ENCODE data around the gene LIPC. TPM values are rescaled to one million over a fixed set of nuclear protein-coding genes. Genes with fewer than 3 reads are reported as not detected.

The LIPC gene
- total RNA-seq, 1 experiment from 2014 or later: not detected

DNA sequence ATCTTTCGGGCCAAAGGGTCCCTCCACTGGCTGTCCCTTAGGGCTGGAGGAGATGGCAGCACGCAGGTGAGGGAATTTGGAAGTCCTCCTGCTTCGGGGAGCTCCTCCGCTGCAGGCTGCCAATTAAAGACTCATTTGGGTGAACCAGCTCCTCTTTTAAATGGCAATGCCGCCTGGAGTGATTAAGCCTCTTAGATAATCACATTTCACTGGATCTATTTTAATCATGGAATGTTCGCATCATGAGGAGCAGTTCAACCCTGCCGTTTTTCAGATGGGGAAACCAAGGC is 117.9 kb downstream of the LIPC start:
- no peaks in the 10 kb centered on the region for H3K9me3 ChIP-seq (ENCODE audit: control insufficient read depth in 1 of 2, insufficient read depth in 1 of 2, low read depth in 1 of 2, low read length in 2 of 2)
- POLR2A ChIA-PET: no interaction called here
- H3K79me2 ChIP-seq (ENCODE audit: insufficient read depth, low read length): no peaks in the 10 kb centered on the region
- H3K27me3 ChIP-seq (ENCODE audit: insufficient read depth, low read length): no peaks in the 10 kb centered on the region
- H2AFZ ChIP-seq (ENCODE audit: low read depth, low read length, poor library complexity, severe bottlenecking): no peak overlapping the region
- H3K36me3 ChIP-seq (ENCODE audit: control insufficient read depth in 1 of 2, insufficient read depth in 2 of 2, low read length in 2 of 2): no peaks in the 10 kb centered on the region
- no peaks in the 10 kb centered on the region for H3K9me2 ChIP-seq (ENCODE audit: insufficient read depth)
- ATAC-seq: no peak
- CTCF ChIA-PET: no interaction called here
- no peak overlapping the region for H3K4me3 ChIP-seq (replicated peaks in 1 of 2; ENCODE audit: low read depth in 1 of 2, low read length in 2 of 2)
- no peak overlapping the region for H3K27ac ChIP-seq (ENCODE audit: low read depth, low read length)
- TF ChIP-seq CEBPB (IDR thresholded peaks at IDR 0.05; ENCODE audit: low read depth): no peak
- TF ChIP-seq POLR2AphosphoS5 (IDR thresholded peaks at IDR 0.05; ENCODE audit: low read depth, low read length): no peak
- no peak for TF ChIP-seq FOSL1 (IDR thresholded peaks at IDR 0.05; ENCODE audit: low read depth)
- TF ChIP-seq MAX (IDR thresholded peaks at IDR 0.05): no peak
- TF ChIP-seq ZBTB33 (IDR thresholded peaks at IDR 0.05; ENCODE audit: extremely low read depth, insufficient replicate concordance, low read length): no peak
- TF ChIP-seq JUND (IDR thresholded peaks at IDR 0.05): no peak
- no peak for TF ChIP-seq CBX3 (IDR thresholded peaks at IDR 0.05; ENCODE audit: low read depth)
- TF ChIP-seq RAD21 (IDR thresholded peaks at IDR 0.05; ENCODE audit: low read depth): no peak
- TF ChIP-seq EZH2phosphoT487 (IDR thresholded peaks at IDR 0.05; ENCODE audit: borderline replicate concordance): no peak
- TF ChIP-seq ZNF274 (IDR thresholded peaks at IDR 0.05; ENCODE audit: low read depth, low read length): no peak
- BruUV-seq (replicated peaks): no TSS peak
- RAD21 ChIA-PET (ENCODE audit: low non-redundant PET in 1 of 2, low total read pairs in 2 of 2, uncharacterized antibody in 2 of 2, unreplicated experiment in 2 of 2): no interaction called here
- no peak overlapping the region for H3K4me2 ChIP-seq (ENCODE audit: low read length)
- no peak for DNase-seq (ENCODE audit: low read depth, low spot score)
- H3K4me1 ChIP-seq (ENCODE audit: control insufficient read depth in 1 of 2, insufficient read depth in 2 of 2, low read length in 2 of 2): peaks cover 20 to 32% of the 10 kb centered on the region in 2 experiments
- no peaks in the 10 kb centered on the region for H4K20me1 ChIP-seq (ENCODE audit: insufficient read depth)
- no peak overlapping the region for H3K9ac ChIP-seq (ENCODE audit: low read length)
- intact Hi-C loops (cut with micrococcal nuclease): no loop called here
